Gastroesophageal sphincter (tissue), 4 donors: Measurements from ENCODE around the gene RAPGEF2. TPM values are rescaled to one million over a fixed set of nuclear protein-coding genes. Genes with fewer than 3 reads are reported as not detected.
"Not testable (repeated sequence)": the region's sequence is repeated elsewhere in the genome, so short reads cannot be mapped to it uniquely, and the experiment has no call there.

Experiments
- ATAC-seq: fragments of 150-250 bp; one replicate; pipeline ENCODE4 v1.9.1; 2016; ENCODE audit warnings: mild to moderate bottlenecking, moderate library complexity
- H3K27ac ChIP-seq, 4 donors: fragments of 200-600 bp; sonication (generic) in 3 of 4; 1 replicate in 3 of 4; 2 replicates in 1 of 4; pipeline ENCODE4 v1.5.1; 2016 to 2019
- H3K27me3 ChIP-seq: fragments of 200-600 bp; sonication (generic); one replicate; pipeline ENCODE4 v1.5.1; 2019
- H3K36me3 ChIP-seq, 2 donors: fragments of 200-600 bp; sonication (generic); one replicate each; pipeline ENCODE4 v1.5.1; 2019; ENCODE audit warnings: control low read depth in 1 of 2
- H3K4me1 ChIP-seq, 3 donors: fragments of 200-600 bp; sonication (generic); 1 replicate in 2 of 3; 2 replicates in 1 of 3; pipeline ENCODE4 v1.5.1; 2016 to 2019; ENCODE audit warnings: control low read depth in 2 of 3
- H3K4me3 ChIP-seq, 2 donors: fragments of 200-600 bp; sonication (generic); one replicate each; pipeline ENCODE4 v1.5.1; 2019; ENCODE audit warnings: mild to moderate bottlenecking in 1 of 2, moderate library complexity in 1 of 2
- H3K9me3 ChIP-seq, 3 donors: fragments of 200-600 bp; sonication (generic); one replicate each; pipeline ENCODE4 v1.5.1; 2017 to 2019; ENCODE audit warnings: control low read depth in 2 of 3
- CTCF ChIP-seq, 4 experiments: fragments of 200-600 bp in 2 of 4; fragments of 450-650 bp in 2 of 4; sonication (generic) in 1 of 4; IDR thresholded peaks; one replicate each; pipeline ENCODE4 v1.5.1; 2017 to 2019; ENCODE audit warnings: antibody characterized with exemption in 4 of 4, mild to moderate bottlenecking in 2 of 4, moderate library complexity in 2 of 4
- EP300 ChIP-seq: sonication (generic); formaldehyde crosslinking; IDR thresholded peaks from one replicate; pipeline ENCODE4 v1.6.1; 2017; ENCODE audit warnings: antibody characterized with exemption, mild to moderate bottlenecking
- POLR2A ChIP-seq, 2 donors: fragments of 450-650 bp; IDR thresholded peaks; one replicate each; pipeline ENCODE4 v1.6.1; 2017; ENCODE audit warnings: antibody characterized with exemption in 2 of 2, mild to moderate bottlenecking in 2 of 2, moderate library complexity in 1 of 2
- POLR2AphosphoS5 ChIP-seq: sonication (generic); formaldehyde crosslinking; IDR thresholded peaks from one replicate; pipeline ENCODE4 v1.6.1; 2017; ENCODE audit warnings: antibody characterized with exemption
- WGBS, 2 donors: methylation state at CpG; one replicate each; pipeline ENCODE4 v1.1.5; 2018; ENCODE audit warnings: low coverage in 1 of 2; 5-methylcytosine and 5-hydroxymethylcytosine counted together
- total RNA-seq, 4 donors: library from RNA; depleted of rRNA; stranded (reverse); fragments of >200 nt; gene quantifications; one replicate each; pipeline ENCODE4 v1.1.0, GENCODE V29; 2016

The RAPGEF2 gene
- total RNA-seq, 4 donors from 2014 or later = 49.5 to 67.5 (median 60.9) TPM

GRCh38 chr4:159240687-159241086 lies 137.8 kb downstream of the RAPGEF2 start:
- Histone ChIP-seq H3K27me3 (no peaks in the 10 kb centered on the region), H3K9me3 (no peaks in the 10 kb centered on the region), H3K4me3 (no peak overlapping the region), H3K27ac (peak overlapping the region in 3 of 4 donors; percentile 2 to 65 (median 21)), H3K36me3 (no peaks in the 10 kb centered on the region), H3K4me1 (peaks cover 0 to 30% (median 10%) of the 10 kb centered on the region in 3 donors)
- TF ChIP-seq POLR2A (IDR thresholded peaks at IDR 0.05) = no peak
- TF ChIP-seq EP300 = no peak
- TF ChIP-seq POLR2AphosphoS5 = no peak
- 58 to 73% methylated on average over 3 of the region's 3 CpGs for WGBS, 2 donors
- peak; percentile 62 for ATAC-seq

- ATAC-seq = no peak
- Histone ChIP-seq H3K9me3 (no peaks in the 10 kb centered on the region), H3K4me1 (peaks cover 0 to 23% (median 10%) of the 10 kb centered on the region in 3 donors), H3K4me3 (no peak overlapping the region), H3K36me3 (no peaks in the 10 kb centered on the region), H3K27ac (no peak overlapping the region), H3K27me3 (no peaks in the 10 kb centered on the region)
- no peak for TF ChIP-seq POLR2AphosphoS5
- TF ChIP-seq POLR2A (IDR thresholded peaks at IDR 0.05) = no peak
- no peak for TF ChIP-seq EP300
- no peak for TF ChIP-seq CTCF (IDR thresholded peaks at IDR 0.05)
These were observed 139.5 kb downstream of the RAPGEF2 start for GRCh38 chr4:159242427-159242826.

- Histone ChIP-seq H3K4me3 (peak overlapping the region; percentile 17 to 19), H3K9me3 (no peaks in the 10 kb centered on the region), H3K27me3 (no peaks in the 10 kb centered on the region), H3K4me1 (peaks cover 2 to 25% (median 9%) of the 10 kb centered on the region in 3 donors), H3K36me3 (peaks cover 0 to 9% of the 10 kb centered on the region in 2 donors), H3K27ac (peak overlapping the region in 3 of 4 donors; percentile 5 to 51 (median 43))
- peak; percentile 92 for ATAC-seq
- 47 to 55% methylated on average over 7 of the region's 7 CpGs for WGBS, 2 donors
- TF ChIP-seq EP300 (no peak), POLR2A (IDR thresholded peaks at IDR 0.05) (no peak), POLR2AphosphoS5 (peak; percentile 14)
These were observed 145.7 kb downstream of the RAPGEF2 start for GRCh38 chr4:159248384-159249178.

GRCh38 chr4:159250751-159251325 lies 148.0 kb downstream of the RAPGEF2 start:
- no peaks in the 10 kb centered on the region for H3K9me3 ChIP-seq
- peaks cover 2 to 25% (median 9%) of the 10 kb centered on the region in 3 donors for H3K4me1 ChIP-seq
- H3K36me3 ChIP-seq = peaks cover 0 to 9% of the 10 kb centered on the region in 2 donors
- no peak for TF ChIP-seq POLR2A (IDR thresholded peaks at IDR 0.05)
- TF ChIP-seq CTCF (IDR thresholded peaks at IDR 0.05) = no peak
- no peak for TF ChIP-seq EP300
- no peak for TF ChIP-seq POLR2AphosphoS5
- ATAC-seq = no peak
- no peak overlapping the region for H3K27ac ChIP-seq
- no peak overlapping the region for H3K4me3 ChIP-seq
- no CpG with 5 or more reads among the region's 35 CpGs for WGBS, 2 donors
- H3K27me3 ChIP-seq = no peaks in the 10 kb centered on the region

GRCh38 chr4:159251580-159251979 lies 148.7 kb downstream of the RAPGEF2 start:
- peaks cover 2 to 25% (median 9%) of the 10 kb centered on the region in 3 donors for H3K4me1 ChIP-seq
- not testable (repeated sequence) for H3K27me3 ChIP-seq, H3K9me3 ChIP-seq, ATAC-seq, H3K36me3 ChIP-seq, H3K4me3 ChIP-seq
- 95 to 100% methylated on average over 1 to 8 of the region's 14 CpGs for WGBS, 2 donors
- H3K27ac ChIP-seq = peak overlapping the region in 1 of 4 donors; percentile 8

- Histone ChIP-seq H3K4me1 (peaks cover 2 to 25% (median 9%) of the 10 kb centered on the region in 3 donors), H3K27me3 (no peaks in the 10 kb centered on the region), H3K4me3 (no peak overlapping the region), H3K27ac (peak overlapping the region in 3 of 4 donors; percentile 8 to 44 (median 13)), H3K9me3 (no peaks in the 10 kb centered on the region), H3K36me3 (peaks cover 0 to 9% of the 10 kb centered on the region in 2 donors)
- TF ChIP-seq POLR2A (IDR thresholded peaks at IDR 0.05) (no peak), POLR2AphosphoS5 (no peak), CTCF (IDR thresholded peaks at IDR 0.05) (no peak), EP300 (no peak)
- no peak for ATAC-seq
- 25 to 33% methylated on average over 4 of the region's 4 CpGs for WGBS, 2 donors
These were observed 149.6 kb downstream of the RAPGEF2 start for GRCh38 chr4:159252491-159252890.
